GM19099 (cell line): ENCODE results near the gene SEM1.

Source experiments
- POLR2A ChIP-seq: IDR thresholded peaks from 3 replicates; pipeline ENCODE4 v1.6.1; 2011; ENCODE audit warnings: low read depth; ENCODE audit not compliant: insufficient read length; ENCODE audit errors: extremely low read depth

The SEM1 gene

DNA sequence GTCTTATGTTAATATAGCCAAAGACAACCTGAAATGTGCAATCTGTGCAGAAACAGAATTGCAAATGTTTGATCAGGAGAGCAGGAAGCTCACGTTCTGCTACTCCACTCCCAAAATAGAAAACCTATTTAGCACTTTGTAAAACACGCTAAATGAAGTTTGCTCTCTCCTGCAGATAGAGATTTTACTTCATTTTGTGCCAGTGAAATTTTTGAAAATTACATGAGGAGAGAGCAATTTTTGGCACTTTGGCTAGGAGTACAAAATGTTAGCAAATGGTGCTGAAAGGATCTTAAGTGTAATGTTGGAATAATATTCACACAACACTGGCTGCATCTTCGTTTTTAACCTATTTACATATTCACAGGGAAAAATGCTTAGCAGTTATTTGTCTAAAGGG, 61.9 kb downstream of the SEM1 start:
- no peak for TF ChIP-seq POLR2A

DNA sequence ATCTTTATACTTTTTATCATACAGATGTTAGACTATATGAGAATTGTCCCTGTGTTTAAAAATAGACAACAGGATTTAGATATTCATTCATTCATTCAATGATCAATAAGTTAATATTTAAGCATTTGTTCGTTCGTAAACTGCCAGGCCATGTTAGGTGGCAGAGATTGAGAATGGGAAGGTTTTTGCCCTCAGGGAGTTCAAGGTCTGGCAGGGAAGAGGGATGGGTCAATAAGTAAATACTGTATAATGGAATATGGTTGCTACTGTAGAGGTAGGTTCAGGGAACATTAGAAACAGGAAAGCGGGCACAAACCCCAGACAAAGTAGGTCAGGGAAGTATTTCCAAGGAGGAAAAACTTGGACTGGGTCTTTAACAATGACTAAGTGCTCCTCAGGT, 64.6 kb downstream of the SEM1 start:
- no peak for TF ChIP-seq POLR2A

DNA sequence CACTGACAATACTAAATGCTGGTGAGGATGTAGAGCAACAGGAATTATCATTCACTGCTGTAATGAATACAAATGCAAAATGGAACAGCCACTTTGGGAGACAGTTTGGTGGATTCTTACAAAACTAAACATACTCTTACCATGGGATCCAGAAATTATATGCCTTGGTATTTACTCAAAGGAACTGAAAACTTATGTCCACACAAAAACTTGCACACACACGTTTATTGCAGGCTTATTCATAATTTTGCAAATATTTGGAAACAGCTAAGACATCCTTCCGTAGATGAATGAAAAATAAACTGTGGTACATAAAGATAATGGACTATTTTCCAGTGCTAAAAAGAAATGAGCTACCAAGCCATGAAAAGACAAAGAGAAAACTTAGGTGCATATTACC, 69.6 kb downstream of the SEM1 start:
- TF ChIP-seq POLR2A = no peak
